Brain microvascular endothelial cell (primary cell): ENCODE measurements around the gene MYH15.

Experiments used
- DNase-seq: peaks from one replicate; pipeline ENCODE4 v3.0.0-alpha.2; 2020
- H3K27ac ChIP-seq: fragments of 250-450 bp; sonication (Bioruptor Pico); 2 replicates; pipeline ENCODE4 v1.5.1; 2020; ENCODE audit warnings: mild to moderate bottlenecking, moderate library complexity
- H3K27me3 ChIP-seq: fragments of 250-450 bp; sonication (Bioruptor Pico); replicated peaks from 2 replicates; pipeline ENCODE4 v1.5.1; 2020; ENCODE audit warnings: mild to moderate bottlenecking
- H3K36me3 ChIP-seq: fragments of 250-450 bp; sonication (Bioruptor Pico); replicated peaks from 2 replicates; pipeline ENCODE4 v1.5.1; 2020; ENCODE audit warnings: mild to moderate bottlenecking
- H3K4me3 ChIP-seq: 2 replicates; pipeline ENCODE4 v1.5.1; 2011; ENCODE audit warnings: low read depth, mild to moderate bottlenecking, control low read depth, low read length, moderate library complexity
- CTCF ChIP-seq: IDR thresholded peaks from 2 replicates; pipeline ENCODE4 v1.5.1; 2011; ENCODE audit warnings: low read depth, mild to moderate bottlenecking, moderate library complexity, low read length, control low read depth, inconsistent platforms; ENCODE audit errors: missing control alignments
- in situ Hi-C: cut with HindIII; loops from 2 replicates; pipeline ENCODE4 v1.10.0; 2017; ENCODE audit warnings: low sequenced_read_pairs, low pct_ligation_motif_present

The MYH15 gene

GRCh38 chr3:108403686-108404345 lies 106.6 kb downstream of the MYH15 start:
- no peak for DNase-seq
- no peak overlapping the region for H3K27ac ChIP-seq
- no peaks in the 10 kb centered on the region for H3K27me3 ChIP-seq
- no peak overlapping the region for H3K4me3 ChIP-seq
- in situ Hi-C loops: no loop called here
- TF ChIP-seq CTCF: no peak
- no peaks in the 10 kb centered on the region for H3K36me3 ChIP-seq

DNA sequence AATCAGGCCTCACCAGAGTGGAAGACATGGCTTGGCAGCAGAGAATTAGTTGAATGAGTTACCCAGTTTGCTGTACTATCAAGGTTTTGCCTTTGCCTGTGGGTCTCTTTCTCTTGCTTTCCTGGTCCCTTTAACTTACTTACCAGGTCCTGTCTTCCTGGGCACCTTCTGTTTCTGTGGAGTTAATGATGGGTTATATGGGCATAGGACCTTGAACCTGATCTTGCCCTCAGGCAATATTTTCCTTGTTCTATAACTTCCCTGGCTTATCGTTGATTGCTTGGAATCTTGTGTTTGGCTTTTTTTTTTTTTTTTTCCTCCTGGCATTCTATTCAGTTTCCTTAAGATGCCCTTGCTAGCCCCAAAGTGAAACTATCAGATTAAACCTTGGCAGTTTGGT lies 107.2 kb downstream of the MYH15 start:
- TF ChIP-seq CTCF: no peak
- DNase-seq: no peak
- in situ Hi-C loops: no loop called here
- Histone ChIP-seq H3K27me3 (no peaks in the 10 kb centered on the region), H3K27ac (no peak overlapping the region), H3K36me3 (no peaks in the 10 kb centered on the region), H3K4me3 (no peak overlapping the region)

DNA sequence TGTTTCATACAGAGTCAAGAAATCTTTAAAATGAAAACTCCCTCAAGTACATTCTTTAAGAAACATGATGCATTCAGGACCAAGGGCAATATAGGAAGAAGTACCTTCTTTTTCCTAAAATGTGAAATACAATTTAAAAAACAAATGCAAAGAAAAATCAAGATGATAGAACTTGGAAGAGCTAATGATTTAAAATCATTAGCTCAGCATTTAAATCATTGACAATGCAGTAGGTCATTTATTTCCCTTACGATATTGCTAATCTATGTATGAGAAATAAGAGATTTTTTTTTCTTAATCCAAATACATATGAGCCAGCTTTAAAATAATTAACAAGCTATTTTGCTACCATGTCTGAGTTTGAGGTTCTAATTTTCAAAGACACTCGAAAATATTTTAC lies 108.6 kb downstream of the MYH15 start:
- Histone ChIP-seq H3K4me3 (no peak overlapping the region), H3K36me3 (no peaks in the 10 kb centered on the region), H3K27me3 (no peaks in the 10 kb centered on the region), H3K27ac (no peak overlapping the region)
- in situ Hi-C loops: no loop called here
- no peak for DNase-seq
- no peak for TF ChIP-seq CTCF

DNA sequence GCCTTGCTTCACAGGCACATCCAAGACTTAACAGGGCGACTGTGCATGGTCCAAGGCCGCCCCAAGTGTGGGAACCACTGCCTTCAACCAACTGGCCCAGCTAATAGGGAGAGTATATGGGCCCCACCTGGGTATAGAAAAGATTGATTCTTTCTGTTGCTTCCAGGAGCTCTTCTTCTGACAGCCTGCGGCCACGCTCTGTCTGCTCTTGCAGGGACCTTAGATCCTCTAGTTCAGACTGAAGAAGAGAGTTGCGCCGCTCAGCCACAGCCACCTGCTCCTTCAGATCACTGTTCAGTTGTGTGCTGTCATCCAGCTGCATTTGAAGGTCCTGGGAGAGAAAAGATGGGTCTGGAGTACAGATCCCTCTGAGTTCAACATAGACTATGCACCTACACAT lies 111.9 kb downstream of the MYH15 start:
- H3K27ac ChIP-seq: no peak overlapping the region
- no peak for DNase-seq
- no peaks in the 10 kb centered on the region for H3K27me3 ChIP-seq
- H3K36me3 ChIP-seq: no peaks in the 10 kb centered on the region
- no peak overlapping the region for H3K4me3 ChIP-seq
- TF ChIP-seq CTCF: no peak
- in situ Hi-C loops: no loop called here

GRCh38 chr3:108396336-108396735 lies 114.1 kb downstream of the MYH15 start:
- DNase-seq: no peak
- Histone ChIP-seq H3K36me3 (no peaks in the 10 kb centered on the region), H3K27ac (no peak overlapping the region), H3K27me3 (no peaks in the 10 kb centered on the region), H3K4me3 (no peak overlapping the region)
- in situ Hi-C loops: no loop called here
- no peak for TF ChIP-seq CTCF

DNA sequence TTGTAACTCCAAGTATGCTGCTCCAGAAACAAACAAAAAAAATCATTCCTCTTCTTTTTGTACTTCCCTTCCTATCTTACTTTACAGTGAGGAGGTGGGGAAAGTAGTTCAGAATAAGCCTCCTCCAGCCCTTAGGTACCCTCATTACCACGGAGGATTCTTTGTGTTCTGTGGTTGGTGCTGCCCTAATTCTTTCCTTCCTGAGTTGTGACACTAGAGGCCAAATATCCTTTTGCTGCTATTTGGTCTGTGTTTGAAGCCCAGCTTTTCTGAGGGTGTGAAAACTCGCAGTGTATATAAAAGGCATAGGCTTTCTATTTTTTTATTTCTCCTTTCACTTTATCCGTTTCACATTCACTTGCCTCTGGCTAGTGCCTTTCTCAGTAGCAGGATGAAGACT lies 115.8 kb downstream of the MYH15 start:
- TF ChIP-seq CTCF: no peak
- H3K27ac ChIP-seq: no peak overlapping the region
- no peaks in the 10 kb centered on the region for H3K36me3 ChIP-seq
- H3K4me3 ChIP-seq: no peak overlapping the region
- no peaks in the 10 kb centered on the region for H3K27me3 ChIP-seq
- in situ Hi-C loops: no loop called here
- DNase-seq: no peak
